SU-DHL-6 (cell line): ENCODE data around the gene CHST9.
"Not testable (repeated sequence)": the region's sequence is repeated elsewhere in the genome, so short reads cannot be mapped to it uniquely, and the experiment has no call there.

Experiments used
- H2AFZ ChIP-seq: fragments of 200-600 bp; sonication (generic); 2 replicates; pipeline ENCODE4 v1.6.1; 2014; ENCODE audit warnings: low read depth, mild to moderate bottlenecking, moderate library complexity, mixed read lengths, antibody characterized with exemption, low read length; ENCODE audit not compliant: severe bottlenecking
- H3F3A ChIP-seq: fragments of 200-600 bp; shearing (Covaris generic); 2 replicates; pipeline ENCODE4 v1.6.0; 2016; ENCODE audit warnings: antibody characterized with exemption, mild to moderate bottlenecking; ENCODE audit not compliant: insufficient read depth
- H3K27ac ChIP-seq: fragments of 200-600 bp; sonication (generic); 2 replicates; pipeline ENCODE4 v1.5.1; 2016; ENCODE audit warnings: low read depth, mild to moderate bottlenecking, low read length, moderate library complexity, mixed read lengths
- H3K27me3 ChIP-seq: fragments of 200-600 bp; sonication (generic), shearing (Covaris generic); 2 replicates; pipeline ENCODE4 v1.6.0; 2014; ENCODE audit warnings: mild to moderate bottlenecking, low read length
- H3K36me3 ChIP-seq: fragments of 200-600 bp; sonication (generic); 2 replicates; pipeline ENCODE4 v1.6.1; 2014; ENCODE audit warnings: mild to moderate bottlenecking, low read length, mixed read lengths
- H3K4me2 ChIP-seq: fragments of 300-600, 200-600 bp; shearing (Covaris generic), sonication (generic); 2 replicates; pipeline ENCODE4 v1.6.0; 2014; ENCODE audit warnings: low read length, low read depth, mild to moderate bottlenecking; ENCODE audit not compliant: poor library complexity, severe bottlenecking
- H3K4me3 ChIP-seq: fragments of 200-600 bp; sonication (generic); 2 replicates; pipeline ENCODE4 v1.5.1; 2014; ENCODE audit warnings: antibody characterized with exemption, low read length, mild to moderate bottlenecking, mixed read lengths; ENCODE audit not compliant: insufficient read depth, poor library complexity, severe bottlenecking
- H3K79me2 ChIP-seq: fragments of 200-600 bp; sonication (generic); 2 replicates; pipeline ENCODE4 v1.6.1; 2014; ENCODE audit warnings: mild to moderate bottlenecking, low read length, moderate library complexity; ENCODE audit not compliant: insufficient read depth
- H3K9ac ChIP-seq: fragments of 200-600 bp; sonication (generic); 2 replicates; pipeline ENCODE4 v1.7.0; 2014; ENCODE audit warnings: mild to moderate bottlenecking, low read length
- H3K9me2 ChIP-seq: fragments of 200-600 bp; sonication (generic); replicated peaks from 2 replicates; pipeline ENCODE4 v1.6.1; 2014; ENCODE audit warnings: low read length; ENCODE audit not compliant: insufficient read depth
- H3K9me3 ChIP-seq: fragments of 200-600 bp; sonication (generic); 2 replicates; pipeline ENCODE4 v1.6.1; 2014; ENCODE audit warnings: low read length, mixed read lengths; ENCODE audit not compliant: insufficient read depth
- H4K20me1 ChIP-seq: fragments of 200-600 bp; sonication (generic); 2 replicates; pipeline ENCODE4 v1.6.1; 2014; ENCODE audit warnings: low read depth, mild to moderate bottlenecking, antibody characterized with exemption, low read length, moderate library complexity, mixed read lengths
- CTCF ChIP-seq: fragments of 200-600 bp; sonication (generic); IDR thresholded peaks from one replicate; pipeline ENCODE4 v1.5.1; 2017; ENCODE audit warnings: antibody characterized with exemption, mild to moderate bottlenecking, low read length, moderate library complexity; ENCODE audit not compliant: insufficient read depth, poor library complexity, severe bottlenecking
- EZH2phosphoT487 ChIP-seq: fragments of 200-600 bp; sonication (generic), shearing (Covaris generic); conservative IDR thresholded peaks from 2 replicates; pipeline ENCODE4 v1.6.1; 2018; ENCODE audit warnings: mild to moderate bottlenecking, antibody characterized with exemption, low read length, moderate library complexity, mixed read lengths

The CHST9 gene

GRCh38 chr18:27165412-27165811 lies 19.7 kb downstream of the CHST9 start:
- no peaks in the 10 kb centered on the region for H4K20me1 ChIP-seq
- no peak overlapping the region for H3K9ac ChIP-seq
- no peaks in the 10 kb centered on the region for H3K27me3 ChIP-seq
- no peaks in the 10 kb centered on the region for H3K36me3 ChIP-seq
- no peak overlapping the region for H3K4me2 ChIP-seq
- no peaks in the 10 kb centered on the region for H3K79me2 ChIP-seq
- no peaks in the 10 kb centered on the region for H3F3A ChIP-seq
- H3K9me2 ChIP-seq: no peaks in the 10 kb centered on the region
- H3K4me3 ChIP-seq: no peak overlapping the region
- H2AFZ ChIP-seq: peak overlapping the region; percentile 1
- H3K9me3 ChIP-seq: no peaks in the 10 kb centered on the region
- TF ChIP-seq CTCF (no peak), EZH2phosphoT487 (no peak)
- H3K27ac ChIP-seq: no peak overlapping the region

DNA sequence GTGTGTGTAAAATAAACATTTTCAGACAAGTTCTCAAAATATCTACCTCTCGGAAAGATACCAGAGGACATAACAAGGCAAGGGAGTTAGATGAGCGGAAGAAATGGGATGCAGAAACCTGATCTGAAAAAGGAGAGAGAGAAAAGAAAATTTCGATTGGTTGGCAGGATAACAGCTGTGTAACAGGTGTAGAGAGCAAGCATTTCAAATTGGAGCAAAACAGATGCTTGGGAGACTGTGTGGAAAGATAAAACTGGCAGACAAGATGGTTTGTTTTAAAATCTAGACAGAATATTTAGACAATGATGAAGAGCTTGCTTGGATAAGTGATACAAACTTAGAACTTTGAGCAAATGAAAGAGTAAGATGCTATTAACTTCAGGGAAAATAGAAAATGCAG lies 20.2 kb downstream of the CHST9 start:
- Histone ChIP-seq H3K4me2 (no peak overlapping the region), H3K4me3 (no peak overlapping the region), H3K9me2 (no peaks in the 10 kb centered on the region), H3K9me3 (no peaks in the 10 kb centered on the region), H3K27me3 (no peaks in the 10 kb centered on the region), H3K36me3 (no peaks in the 10 kb centered on the region), H2AFZ (peak overlapping the region; percentile 1), H3K9ac (no peak overlapping the region), H3F3A (no peaks in the 10 kb centered on the region), H4K20me1 (no peaks in the 10 kb centered on the region), H3K79me2 (no peaks in the 10 kb centered on the region), H3K27ac (no peak overlapping the region)
- TF ChIP-seq EZH2phosphoT487 (no peak), CTCF (no peak)

DNA sequence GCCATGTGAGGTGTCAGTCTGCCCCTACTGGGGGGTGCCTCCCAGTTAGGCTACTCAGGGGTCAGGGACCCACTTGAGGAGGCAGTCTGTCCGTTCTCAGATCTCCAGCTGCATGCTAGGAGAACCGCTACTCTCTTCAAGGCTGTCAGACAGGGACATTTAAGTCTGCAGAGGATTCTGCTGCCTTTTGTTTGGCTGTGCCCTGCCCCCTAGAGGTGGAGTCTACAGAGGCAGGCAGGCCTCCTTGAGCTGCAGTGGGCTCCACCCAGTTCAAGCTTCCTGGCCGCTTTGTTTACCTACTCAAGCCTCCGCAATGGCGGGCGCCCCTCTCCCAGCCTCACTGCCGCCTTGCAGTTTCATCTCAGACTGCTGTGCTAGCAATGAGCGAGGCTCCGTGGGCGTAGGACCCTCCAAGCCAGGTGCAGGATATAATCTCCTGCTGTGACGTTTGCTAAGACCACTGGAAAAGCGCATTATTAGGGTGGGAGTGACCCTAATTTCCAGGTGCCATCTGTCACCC lies 21.9 kb downstream of the CHST9 start:
- H3K9me3 ChIP-seq, H4K20me1 ChIP-seq, H3K27me3 ChIP-seq, H3K27ac ChIP-seq, H3F3A ChIP-seq, H3K79me2 ChIP-seq, H3K36me3 ChIP-seq, H3K9me2 ChIP-seq: not testable (repeated sequence)
- Histone ChIP-seq H3K4me3 (peak overlapping the region; percentile 44), H3K9ac (peak overlapping the region; percentile 35; the same call in 1 of the 2 replicates), H3K4me2 (peak overlapping the region; percentile 51), H2AFZ (peak overlapping the region; percentile 97)
- TF ChIP-seq CTCF: peak; percentile 25

DNA sequence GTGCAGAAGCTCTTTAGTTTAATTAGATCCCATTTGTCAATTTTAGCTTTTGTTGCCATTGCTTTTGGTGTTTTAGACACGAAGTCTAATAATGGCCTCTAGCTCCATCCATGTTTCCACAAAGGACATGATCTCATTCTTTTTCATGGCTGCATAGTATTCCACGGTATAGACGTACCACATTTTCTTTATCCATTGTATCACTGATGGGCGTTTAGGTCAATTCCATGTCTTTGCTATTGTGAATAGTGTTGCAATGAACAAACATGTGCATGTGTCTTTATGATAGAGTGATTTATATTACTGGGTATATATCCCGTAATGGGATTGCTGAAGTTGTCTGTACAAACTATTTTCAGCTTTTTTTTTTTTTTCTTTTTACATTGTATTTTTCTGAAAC lies 35.9 kb downstream of the CHST9 start:
- not testable (repeated sequence) for H3K27me3 ChIP-seq, H3K9me2 ChIP-seq, H3K79me2 ChIP-seq, H2AFZ ChIP-seq, H3K36me3 ChIP-seq, H3K4me2 ChIP-seq, H3K9me3 ChIP-seq, H3K27ac ChIP-seq, H3K9ac ChIP-seq, H3K4me3 ChIP-seq, H4K20me1 ChIP-seq, H3F3A ChIP-seq
